Thyroid gland (tissue), 4 donors: ENCODE results near the gene SLC35F3.

Experiments used
- CTCF ChIP-seq, 6 experiments: fragments of 200-600 bp in 3 of 6; fragments of 450-650 bp in 3 of 6; sonication (generic) in 3 of 6; IDR thresholded peaks; one replicate each; pipeline ENCODE4 v1.5.1; 2016 to 2019; ENCODE audit warnings: antibody characterized with exemption in 6 of 6, mild to moderate bottlenecking in 2 of 6, inconsistent platforms in 1 of 6, moderate library complexity in 1 of 6
- POLR2A ChIP-seq, 2 donors: fragments of 450-650 bp; IDR thresholded peaks; one replicate each; pipeline ENCODE4 v1.6.1; 2017; ENCODE audit warnings: antibody characterized with exemption in 2 of 2, mild to moderate bottlenecking in 2 of 2, moderate library complexity in 1 of 2

- TF ChIP-seq CTCF (IDR thresholded peaks at IDR 0.05) (no peak), POLR2A (IDR thresholded peaks at IDR 0.05) (no peak)
These were observed 281.7 kb downstream of the SLC35F3 start for GRCh38 chr1:234186037-234186688.
